ENCODE results near the gene UBFD1.
"Not testable (repeated sequence)": the region's sequence is repeated elsewhere in the genome, so short reads cannot be mapped to it uniquely, and the experiment has no call there.

Gene UBFD1

DNA sequence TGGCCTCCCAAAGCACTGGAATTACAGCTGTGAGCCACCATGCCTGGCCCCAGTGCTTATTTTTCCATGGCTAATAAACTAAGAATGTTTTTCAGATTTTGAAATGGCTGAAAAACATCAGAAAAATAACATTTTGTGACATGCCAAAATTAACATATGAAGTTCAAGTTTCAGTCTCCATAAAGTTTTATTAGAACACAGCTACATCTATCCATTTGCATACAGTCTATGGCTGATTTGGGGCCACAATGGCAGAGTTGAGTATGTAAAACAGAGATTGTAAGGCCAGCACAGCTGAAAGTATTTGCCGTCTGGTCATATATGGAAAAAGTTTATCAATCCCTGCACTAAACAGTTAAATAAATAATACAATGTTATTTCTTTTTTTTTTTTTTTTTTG is 52.4 kb downstream of the UBFD1 start:
- no peak for DNase-seq (ENCODE audit: low spot score)

DNA sequence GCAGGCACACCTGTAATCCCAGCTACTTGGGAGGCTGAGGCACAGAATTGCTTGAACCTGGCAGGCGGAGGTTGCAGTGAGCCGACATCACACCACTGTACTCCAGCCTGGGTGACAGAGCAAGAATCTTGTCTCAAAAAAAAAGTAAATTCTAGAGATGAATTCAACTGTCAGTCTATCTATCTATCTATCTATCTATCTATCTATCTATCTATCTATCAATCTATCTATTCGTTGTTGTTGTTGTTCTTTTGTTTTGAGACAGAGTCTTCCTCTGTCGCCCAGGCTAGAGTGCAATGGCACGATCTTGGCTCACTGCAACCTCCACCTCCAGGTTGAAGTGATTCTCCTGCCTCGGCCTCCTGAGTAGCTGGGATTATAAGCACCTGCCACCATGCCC is 53.4 kb downstream of the UBFD1 start:
- DNase-seq (ENCODE audit: low spot score) = not testable (repeated sequence)

DNA sequence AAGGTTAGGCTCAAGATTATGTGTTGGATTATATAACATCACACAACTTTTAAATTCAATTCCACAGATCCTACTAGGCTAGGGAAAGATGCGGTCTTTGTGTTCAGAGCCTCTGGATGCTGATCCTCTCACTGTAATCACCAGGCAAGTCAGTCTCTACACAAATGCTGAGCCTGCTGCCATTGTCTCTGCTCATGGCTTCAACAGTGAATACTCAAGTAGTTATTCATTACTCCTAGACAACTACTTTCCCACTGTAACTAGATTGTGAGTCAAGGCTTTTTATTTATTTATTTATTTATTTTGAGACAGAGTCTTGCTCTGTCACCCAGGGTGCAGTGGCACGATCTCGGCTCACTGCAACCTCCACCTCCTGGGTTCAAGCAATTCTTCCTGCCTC is 54.4 kb downstream of the UBFD1 start:
- DNase-seq (ENCODE audit: low spot score) = no peak

DNA sequence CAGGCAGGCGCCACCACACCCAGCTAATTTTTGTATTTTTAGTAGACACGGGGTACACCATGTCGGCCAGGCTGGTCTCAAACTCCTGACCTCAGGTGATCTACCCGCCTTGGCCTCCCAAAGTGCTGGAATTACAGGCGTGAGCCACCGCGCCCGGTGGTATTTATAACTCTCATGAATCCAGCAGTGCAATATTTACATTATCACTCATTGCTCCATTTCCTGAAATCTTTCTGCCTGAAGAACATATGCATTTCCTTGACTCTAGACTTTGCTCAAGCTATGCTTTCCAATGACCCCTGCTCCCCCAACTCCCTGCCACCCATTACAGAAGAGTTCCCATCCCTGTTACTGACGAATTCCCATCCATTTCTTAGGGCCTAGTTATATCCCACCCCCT is 58.3 kb downstream of the UBFD1 start:
- no peak for DNase-seq (ENCODE audit: low spot score)

Measured in globus pallidus (tissue), 1 donor.